Left lung (tissue), 10 donors: Measurements from ENCODE around the gene ADGRG3. TPM values are rescaled to one million over a fixed set of nuclear protein-coding genes. Genes with fewer than 3 reads are reported as not detected.
A peak's percentile ranks its signal among the peaks of the same experiment; 100 is the strongest.

Experiments
- ATAC-seq: fragments of 200-7000 bp; cut with Tn5 transposase; one replicate; pipeline ENCODE4 v1.9.1; 2020; ENCODE audit warnings: moderate library complexity
- DNase-seq, 4 donors: peaks; one replicate each; pipeline ENCODE4 v3.0.0-alpha.2; 2013 to 2020
- H3K27ac ChIP-seq, 2 donors: fragments of 200-600 bp; sonication (generic) in 1 of 2; one replicate each; pipeline versions ENCODE4 v1.5.0 to v1.8.0; 2020 to 2021
- H3K27me3 ChIP-seq, 2 donors: fragments of 200-600 bp; sonication (generic) in 1 of 2; one replicate each; pipeline versions ENCODE4 v1.5.0 to v1.8.0; 2020 to 2021
- H3K36me3 ChIP-seq, 2 donors: fragments of 200-600 bp; sonication (generic) in 1 of 2; one replicate each; pipeline versions ENCODE4 v1.5.0 to v1.8.0; 2020 to 2021
- H3K4me1 ChIP-seq, 2 donors: fragments of 200-600 bp; one replicate each; pipeline ENCODE4 v1.8.0; 2021
- H3K4me3 ChIP-seq, 2 donors: fragments of 200-600 bp; sonication (generic) in 1 of 2; one replicate each; pipeline versions ENCODE4 v1.5.0 to v1.8.0; 2020 to 2021; ENCODE audit warnings: mild to moderate bottlenecking in 1 of 2
- H3K9me3 ChIP-seq, 2 donors: fragments of 200-600 bp; sonication (generic) in 1 of 2; one replicate each; pipeline versions ENCODE4 v1.5.0 to v1.8.0; 2020 to 2021
- CTCF ChIP-seq, 2 donors: fragments of 200-600 bp; sonication (generic) in 1 of 2; IDR thresholded peaks; one replicate each; pipeline versions ENCODE4 v1.5.0 to v1.8.0; 2021; ENCODE audit warnings: antibody characterized with exemption in 2 of 2
- intact Hi-C, 2 donors: fragments of 100-400 bp; cut with DNase I; formaldehyde crosslinking; loops; one replicate each; pipeline versions ENCODE4 v1.11.2 to v1.14.2; 2022
- polyA plus RNA-seq, 6 donors: library from polyadenylated mRNA; unstranded; fragments of 120-200 nt; gene quantifications; one replicate each; pipeline ENCODE4 v1.2.1, GENCODE V29; 2013; ENCODE audit not compliant: insufficient read length in 6 of 6
- total RNA-seq, 2 donors: library from RNA; stranded (reverse); fragmentation: NEBNext Ultra II Directional; extraction: Animal tissue kit (Norgen Biotek cat#: 25700); gene quantifications; one replicate each; pipeline ENCODE4 v1.2.1, GENCODE V29; 2021
- donor health status: DM: no; HTN: yes; CAD: no.
- donor health status: DM: no; HTN: no; CAD: no.

The ADGRG3 gene
- total and polyA plus RNA-seq, 8 donors = 0.70 to 29.8 (median 1.1) TPM

- Histone ChIP-seq H3K9me3 (no peaks in the 10 kb centered on the region), H3K4me3 (no peak overlapping the region), H3K27me3 (peaks cover 0 to 23% of the 10 kb centered on the region in 2 donors), H3K36me3 (no peaks in the 10 kb centered on the region), H3K4me1 (peaks cover 8 to 13% of the 10 kb centered on the region in 2 donors), H3K27ac (no peak overlapping the region)
- ATAC-seq (no peak), DNase-seq (peak in 1 of 4 donors; percentile 23)
- intact Hi-C loops = no loop called here
- TF ChIP-seq CTCF (IDR thresholded peaks at IDR 0.05) = no peak
Observed at GRCh38 chr16:57624806-57625500, 43.2 kb upstream of the ADGRG3 start.

GRCh38 chr16:57626420-57627170, 41.5 kb upstream of the ADGRG3 start:
- Histone ChIP-seq H3K36me3 (no peaks in the 10 kb centered on the region), H3K4me1 (peaks cover 8 to 13% of the 10 kb centered on the region in 2 donors), H3K4me3 (no peak overlapping the region), H3K9me3 (no peaks in the 10 kb centered on the region), H3K27ac (no peak overlapping the region), H3K27me3 (peaks cover 0 to 36% of the 10 kb centered on the region in 2 donors)
- DNase-seq = peak in 1 of 4 donors; percentile 39
- intact Hi-C loops = no loop called here
- TF ChIP-seq CTCF (IDR thresholded peaks at IDR 0.05) = no peak
- no peak for ATAC-seq

- peaks cover 8 to 13% of the 10 kb centered on the region in 2 donors for H3K4me1 ChIP-seq
- H3K9me3 ChIP-seq = no peaks in the 10 kb centered on the region
- no peak overlapping the region for H3K4me3 ChIP-seq
- ATAC-seq = peak; percentile 2
- peaks cover 0 to 36% of the 10 kb centered on the region in 2 donors for H3K27me3 ChIP-seq
- DNase-seq = peak in 1 of 4 donors; percentile 61
- no peaks in the 10 kb centered on the region for H3K36me3 ChIP-seq
- intact Hi-C loops = no loop called here
- TF ChIP-seq CTCF (IDR thresholded peaks at IDR 0.05) = no peak
- H3K27ac ChIP-seq = peak overlapping the region; percentile 46 to 69
Observed at GRCh38 chr16:57627184-57627871, 40.8 kb upstream of the ADGRG3 start.

- ATAC-seq (peak; percentile 81), DNase-seq (peak in 3 of 4 donors; percentile 58 to 79 (median 76))
- peak within 1 kb of the TSS in 1 of 2 donors; percentile 43 for H3K4me3 ChIP-seq
- no peaks in the 10 kb centered on the region for H3K9me3 ChIP-seq
- H3K27me3 ChIP-seq = peaks cover 0 to 36% of the 10 kb centered on the region in 2 donors
- H3K36me3 ChIP-seq = no peaks in the 10 kb centered on the region
- intact Hi-C loops = no loop called here
- peaks cover 8 to 10% of the 10 kb centered on the region in 2 donors for H3K4me1 ChIP-seq
- H3K27ac ChIP-seq = peak within 1 kb of the TSS; percentile 46 to 69
- no peak for TF ChIP-seq CTCF (IDR thresholded peaks at IDR 0.05)
Observed at GRCh38 chr16:57628008-57628781, 39.9 kb upstream of the ADGRG3 start, which contains the start of gene ADGRG1. Gene ADGRG1, plus strand, starts transcription at chr16:57628630. Its CDS starts 21,658 bp downstream, at chr16:57650288.
